ENCODE measurements around the gene DNAL1. TPM values are rescaled to one million over a fixed set of nuclear protein-coding genes. Genes with fewer than 3 reads are reported as not detected.

DNAL1 gene
- total RNA-seq, 2 donors from 2014 or later, result 8.1 to 8.3 TPM

GRCh38 chr14:73667854-73668253 is 23.1 kb downstream of the DNAL1 start:
- no peaks in the 10 kb centered on the region for H3K9me3 ChIP-seq
- no peaks in the 10 kb centered on the region for H3K27me3 ChIP-seq
- no peak overlapping the region for H3K27ac ChIP-seq
- no peak for TF ChIP-seq CTCF (IDR thresholded peaks at IDR 0.05)
- H3K9ac ChIP-seq (ENCODE audit: low read depth in 2 of 2, low read length in 2 of 2), result no peak overlapping the region
- intact Hi-C loops (cut with DNase I), result no loop called here
- H3K36me3 ChIP-seq, result no peaks in the 10 kb centered on the region
- no peak overlapping the region for H3K4me3 ChIP-seq
- no peaks in the 10 kb centered on the region for H3K4me1 ChIP-seq
- DNase-seq, result no peak

- DNase-seq, result no peak
- H3K27me3 ChIP-seq, result no peaks in the 10 kb centered on the region
- no peak overlapping the region for H3K9ac ChIP-seq (ENCODE audit: low read depth in 2 of 2, low read length in 2 of 2)
- no peaks in the 10 kb centered on the region for H3K9me3 ChIP-seq
- no peak for TF ChIP-seq CTCF (IDR thresholded peaks at IDR 0.05)
- intact Hi-C loops (cut with DNase I), result no loop called here
- no peaks in the 10 kb centered on the region for H3K36me3 ChIP-seq
- no peak overlapping the region for H3K27ac ChIP-seq
- no peaks in the 10 kb centered on the region for H3K4me1 ChIP-seq
- no peak overlapping the region for H3K4me3 ChIP-seq
These were observed 30.2 kb downstream of the DNAL1 start for GRCh38 chr14:73674986-73675385.

GRCh38 chr14:73678698-73679097 is 33.9 kb downstream of the DNAL1 start:
- H3K9ac ChIP-seq (ENCODE audit: low read depth in 2 of 2, low read length in 2 of 2), result no peak overlapping the region
- TF ChIP-seq CTCF (IDR thresholded peaks at IDR 0.05), result no peak
- intact Hi-C loops (cut with DNase I), result no loop called here
- no peaks in the 10 kb centered on the region for H3K4me1 ChIP-seq
- no peak for DNase-seq
- no peaks in the 10 kb centered on the region for H3K9me3 ChIP-seq
- H3K4me3 ChIP-seq, result no peak overlapping the region
- no peaks in the 10 kb centered on the region for H3K27me3 ChIP-seq
- H3K36me3 ChIP-seq, result no peaks in the 10 kb centered on the region
- H3K27ac ChIP-seq, result no peak overlapping the region

- no peak overlapping the region for H3K27ac ChIP-seq
- H3K9ac ChIP-seq (ENCODE audit: low read depth in 2 of 2, low read length in 2 of 2), result no peak overlapping the region
- DNase-seq, result no peak
- no peak for TF ChIP-seq CTCF (IDR thresholded peaks at IDR 0.05)
- no peaks in the 10 kb centered on the region for H3K27me3 ChIP-seq
- H3K4me3 ChIP-seq, result no peak overlapping the region
- intact Hi-C loops (cut with DNase I), result no loop called here
- no peaks in the 10 kb centered on the region for H3K9me3 ChIP-seq
- no peaks in the 10 kb centered on the region for H3K36me3 ChIP-seq
- no peaks in the 10 kb centered on the region for H3K4me1 ChIP-seq
These were observed 36.0 kb downstream of the DNAL1 start for GRCh38 chr14:73680821-73681220.

- Histone ChIP-seq H3K4me1 (no peaks in the 10 kb centered on the region), H3K27me3 (no peaks in the 10 kb centered on the region), H3K9ac (ENCODE audit: low read depth in 2 of 2, low read length in 2 of 2) (no peak overlapping the region), H3K27ac (no peak overlapping the region), H3K36me3 (no peaks in the 10 kb centered on the region), H3K4me3 (no peak overlapping the region), H3K9me3 (no peaks in the 10 kb centered on the region)
- no peak for DNase-seq
- intact Hi-C loops (cut with DNase I), result no loop called here
- no peak for TF ChIP-seq CTCF (IDR thresholded peaks at IDR 0.05)
These were observed 39.8 kb downstream of the DNAL1 start for GRCh38 chr14:73684627-73685026.

GRCh38 chr14:73685328-73685727 is 40.5 kb downstream of the DNAL1 start:
- no peak overlapping the region for H3K27ac ChIP-seq
- no peaks in the 10 kb centered on the region for H3K36me3 ChIP-seq
- no peaks in the 10 kb centered on the region for H3K27me3 ChIP-seq
- H3K4me3 ChIP-seq, result no peak overlapping the region
- no peaks in the 10 kb centered on the region for H3K9me3 ChIP-seq
- no peak for TF ChIP-seq CTCF (IDR thresholded peaks at IDR 0.05)
- H3K9ac ChIP-seq (ENCODE audit: low read depth in 2 of 2, low read length in 2 of 2), result no peak overlapping the region
- H3K4me1 ChIP-seq, result no peaks in the 10 kb centered on the region
- no peak for DNase-seq
- intact Hi-C loops (cut with DNase I), result no loop called here

Data from colonic mucosa (tissue), 4 donors.